ENCODE results near the gene WTAP.
"Not testable (repeated sequence)": the region's sequence is repeated elsewhere in the genome, so short reads cannot be mapped to it uniquely, and the experiment has no call there.

The WTAP gene

GRCh38 chr6:159693894-159694545, 33.3 kb upstream of the WTAP start:
- DNase-seq, result peak in 1 of 4 experiments; percentile 11

- DNase-seq, result no peak
Measured at GRCh38 chr6:159695984-159696383, 31.3 kb upstream of the WTAP start.

GRCh38 chr6:159700970-159701369, 26.3 kb upstream of the WTAP start:
- DNase-seq, result no peak

GRCh38 chr6:159701413-159701999, 25.8 kb upstream of the WTAP start:
- DNase-seq, result no peak

GRCh38 chr6:159710603-159711002, 16.7 kb upstream of the WTAP start:
- not testable (repeated sequence) for DNase-seq

GRCh38 chr6:159712389-159712788, 14.9 kb upstream of the WTAP start:
- not testable (repeated sequence) for DNase-seq

GRCh38 chr6:159713984-159714383, 13.3 kb upstream of the WTAP start:
- no peak for DNase-seq

GRCh38 chr6:159714404-159714803, 12.9 kb upstream of the WTAP start:
- no peak for DNase-seq

GRCh38 chr6:159715166-159715565, 12.1 kb upstream of the WTAP start:
- no peak for DNase-seq

GRCh38 chr6:159715605-159716004, 11.7 kb upstream of the WTAP start:
- no peak for DNase-seq

GRCh38 chr6:159716247-159717096, 10.8 kb upstream of the WTAP start:
- no peak for DNase-seq

GRCh38 chr6:159718634-159719033, 8.7 kb upstream of the WTAP start:
- no peak for DNase-seq

GRCh38 chr6:159719287-159719686, 8.0 kb upstream of the WTAP start:
- no peak for DNase-seq

GRCh38 chr6:159720708-159721107, 6.6 kb upstream of the WTAP start:
- DNase-seq, result peak in 2 of 4 experiments; percentile 13 to 31

GRCh38 chr6:159721981-159722380, 5.3 kb upstream of the WTAP start:
- not testable (repeated sequence) for DNase-seq

GRCh38 chr6:159722655-159723054, 4.7 kb upstream of the WTAP start:
- no peak for DNase-seq

GRCh38 chr6:159723259-159723658, 4.0 kb upstream of the WTAP start:
- no peak for DNase-seq

- no peak for DNase-seq
Measured at GRCh38 chr6:159724778-159725177, 2.5 kb upstream of the WTAP start.

GRCh38 chr6:159725208-159725607, 2.1 kb upstream of the WTAP start:
- not testable (repeated sequence) for DNase-seq

GRCh38 chr6:159726255-159726917, 920 bp upstream of the WTAP start:
- DNase-seq, result peak in 1 of 4 experiments; percentile 47

- peak in 2 of 4 experiments; percentile 52 to 56 for DNase-seq
Measured at GRCh38 chr6:159727717-159728445, 575 bp downstream of the WTAP start.

- DNase-seq, result no peak
Measured at GRCh38 chr6:159728531-159728964, 1.2 kb downstream of the WTAP start.
